K562 (cell line): Measurements from ENCODE around the gene INCA1. TPM values are rescaled to one million over a fixed set of nuclear protein-coding genes. Genes with fewer than 3 reads are reported as not detected.

Source experiments
- BRCA1 ChIP-seq, 2 experiments: fragments of 450-650 bp in 1 of 2; sonication (generic) in 1 of 2; formaldehyde crosslinking in 1 of 2; IDR thresholded peaks; 2 replicates each; pipeline versions ENCODE4 v1.5.0 to v1.6.1; 2017 to 2020; ENCODE audit warnings: mild to moderate bottlenecking in 1 of 2, missing genetic modification reagents in 1 of 2
- FOXP1 ChIP-seq: sonication (generic); formaldehyde crosslinking; IDR thresholded peaks from 2 replicates; pipeline ENCODE4 v1.8.0; 2022; ENCODE audit warnings: mild to moderate bottlenecking, missing genetic modification reagents
- IRF9 ChIP-seq: fragments of 450-650 bp; IDR thresholded peaks from 2 replicates; pipeline ENCODE4 v1.6.1; 2016; ENCODE audit warnings: missing biosample characterization, missing genetic modification characterization
- KDM2B ChIP-seq: fragments of 250-450 bp; sonication (Bioruptor Pico); IDR thresholded peaks from 2 replicates; pipeline ENCODE4 v1.8.0; 2021; ENCODE audit warnings: mild to moderate bottlenecking, moderate library complexity
- PHTF2 ChIP-seq: fragments of 250-450 bp; sonication (Bioruptor Pico); IDR thresholded peaks from 2 replicates; pipeline ENCODE4 v1.5.0; 2021; ENCODE audit warnings: mild to moderate bottlenecking
- POLR3A ChIP-seq: IDR thresholded peaks from 2 replicates; pipeline ENCODE4 v1.6.1; 2011; ENCODE audit warnings: borderline replicate concordance, mild to moderate bottlenecking, moderate library complexity; ENCODE audit not compliant: insufficient read length, insufficient read depth; ENCODE audit errors: extremely low read depth
- SAFB ChIP-seq: fragments of 200-400 bp; formaldehyde crosslinking; IDR thresholded peaks from 2 replicates; pipeline ENCODE4 v1.6.1; 2017; ENCODE audit warnings: low read depth, low read length, borderline replicate concordance
- SMAD4 ChIP-seq: fragments of 250-450 bp; sonication (Bioruptor Pico); conservative IDR thresholded peaks from 2 replicates; pipeline ENCODE4 v1.8.0; 2021; ENCODE audit warnings: inconsistent platforms, mild to moderate bottlenecking, moderate library complexity
- ZNF324 ChIP-seq: fragments of 250-450 bp; sonication (Bioruptor Pico); IDR thresholded peaks from 2 replicates; pipeline ENCODE4 v1.4.0; 2020; ENCODE audit warnings: mild to moderate bottlenecking
- ZNF444 ChIP-seq: fragments of 250-450 bp; sonication (Bioruptor Pico); IDR thresholded peaks from 2 replicates; pipeline ENCODE4 v1.4.0; 2020; ENCODE audit warnings: mild to moderate bottlenecking, moderate library complexity
- ZNF589 ChIP-seq: fragments of 200-800 bp; sonication (Bioruptor generic); IDR thresholded peaks from 2 replicates; pipeline ENCODE4 v1.6.1; 2016; ENCODE audit warnings: low read depth, missing genetic modification characterization, missing compliant biosample characterization
- ZNF764 ChIP-seq: fragments of 250-450 bp; sonication (Bioruptor Pico); IDR thresholded peaks from 2 replicates; pipeline ENCODE4 v1.4.0; 2020; ENCODE audit warnings: low read depth, mild to moderate bottlenecking, moderate library complexity
- polyA plus RNA-seq, 8 experiments: library from polyadenylated mRNA; depleted of rRNA in 4 of 8; stranded (reverse) in 5 of 8; unstranded in 3 of 8; fragments of >200 nt; fragmentation: Nextera tagmentation in 2 of 8; fragmentation: Illumina TruSeq in 1 of 8; extraction: Ambion mirVana in 2 of 8; extraction: Trizol in 1 of 8; gene quantifications; 2 replicates each; pipeline versions ENCODE4 v1.2.1 to v1.2.3, GENCODE V29; 2011 to 2014; ENCODE audit warnings: inconsistent platforms in 1 of 8, missing spikeins in 1 of 8
- total RNA-seq, 7 experiments: library from RNA; depleted of rRNA in 6 of 7; stranded (reverse); fragments of >200 nt in 6 of 7; fragmentation: Illumina TruSeq in 2 of 7; extraction: Trizol in 2 of 7; gene quantifications; 2 replicates each; pipeline versions ENCODE4 v1.2.1 to v1.2.3, GENCODE V29; 2011 to 2021; ENCODE audit warnings: low replicate concordance in 1 of 7
- TF ChIP-seq, protein P1 (sequence below): fragments of 250-450 bp; sonication (Bioruptor Pico); IDR thresholded peaks from 2 replicates; pipeline ENCODE4 v1.4.0; 2020; ENCODE audit warnings: mild to moderate bottlenecking
- TF ChIP-seq, protein P2 (sequence below): fragments of 150-350 bp; conservative IDR thresholded peaks from 2 replicates; pipeline ENCODE4 v1.6.1; 2014; ENCODE audit warnings: low read length
- TF ChIP-seq, protein P3 (sequence below): sonication (generic); formaldehyde crosslinking; IDR thresholded peaks from 2 replicates; pipeline ENCODE4 v1.8.0; 2022; ENCODE audit warnings: mild to moderate bottlenecking, missing genetic modification reagents
- TF ChIP-seq, protein P4 (sequence below): IDR thresholded peaks from 3 replicates; pipeline ENCODE4 v1.6.1; 2011; ENCODE audit warnings: borderline replicate concordance, mild to moderate bottlenecking; ENCODE audit not compliant: insufficient read length, insufficient read depth
- TF ChIP-seq, protein P5 (sequence below), 3 experiments: IDR thresholded peaks in 2 of 3; conservative IDR thresholded peaks in 1 of 3; 2 replicates each; pipeline ENCODE4 v1.5.1; 2011 to 2012; ENCODE audit warnings: low read length in 3 of 3, mild to moderate bottlenecking in 3 of 3, control low read depth in 2 of 3, improper control_type of control experiment in 1 of 3, inconsistent platforms in 1 of 3, low read depth in 1 of 3, mixed read lengths in 1 of 3, moderate library complexity in 1 of 3; ENCODE audit not compliant: insufficient read depth in 2 of 3

The INCA1 gene
- total and polyA plus RNA-seq, 9 of the 15 experiments (the other 6 are each of a cell fraction or from before 2014, with no cell fraction given): 0.08 to 0.50 (median 0.13) TPM; not detected in 4

- TF ChIP-seq POLR3A (no peak), FOXP1 (CRISPR knock-in tag) (peak; percentile 85), SMAD4 (CRISPR knock-in tag) (peak; percentile 85), PHTF2 (CRISPR knock-in tag) (no peak), ZNF444 (no peak), KDM2B (peak; percentile 74; the same call in 1 of the 2 replicates), SAFB (peak; percentile 66), ZNF324 (CRISPR knock-in tag) (no peak), ZNF589 (CRISPR knock-in tag) (no peak), ZNF764 (CRISPR knock-in tag) (no peak), IRF9 (tag) (no peak), BRCA1 (IDR thresholded peaks at IDR 0.05) (no peak), BRCA1 (CRISPR knock-in tag; IDR thresholded peaks at IDR 0.05) (no peak)
- TF ChIP-seq, protein P1, sequence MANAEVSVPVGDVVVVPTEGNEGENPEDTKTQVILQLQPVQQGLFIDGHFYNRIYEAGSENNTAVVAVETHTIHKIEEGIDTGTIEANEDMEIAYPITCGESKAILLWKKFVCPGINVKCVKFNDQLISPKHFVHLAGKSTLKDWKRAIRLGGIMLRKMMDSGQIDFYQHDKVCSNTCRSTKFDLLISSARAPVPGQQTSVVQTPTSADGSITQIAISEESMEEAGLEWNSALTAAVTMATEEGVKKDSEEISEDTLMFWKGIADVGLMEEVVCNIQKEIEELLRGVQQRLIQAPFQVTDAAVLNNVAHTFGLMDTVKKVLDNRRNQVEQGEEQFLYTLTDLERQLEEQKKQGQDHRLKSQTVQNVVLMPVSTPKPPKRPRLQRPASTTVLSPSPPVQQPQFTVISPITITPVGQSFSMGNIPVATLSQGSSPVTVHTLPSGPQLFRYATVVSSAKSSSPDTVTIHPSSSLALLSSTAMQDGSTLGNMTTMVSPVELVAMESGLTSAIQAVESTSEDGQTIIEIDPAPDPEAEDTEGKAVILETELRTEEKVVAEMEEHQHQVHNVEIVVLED: peak; percentile 95
- TF ChIP-seq, protein P2, sequence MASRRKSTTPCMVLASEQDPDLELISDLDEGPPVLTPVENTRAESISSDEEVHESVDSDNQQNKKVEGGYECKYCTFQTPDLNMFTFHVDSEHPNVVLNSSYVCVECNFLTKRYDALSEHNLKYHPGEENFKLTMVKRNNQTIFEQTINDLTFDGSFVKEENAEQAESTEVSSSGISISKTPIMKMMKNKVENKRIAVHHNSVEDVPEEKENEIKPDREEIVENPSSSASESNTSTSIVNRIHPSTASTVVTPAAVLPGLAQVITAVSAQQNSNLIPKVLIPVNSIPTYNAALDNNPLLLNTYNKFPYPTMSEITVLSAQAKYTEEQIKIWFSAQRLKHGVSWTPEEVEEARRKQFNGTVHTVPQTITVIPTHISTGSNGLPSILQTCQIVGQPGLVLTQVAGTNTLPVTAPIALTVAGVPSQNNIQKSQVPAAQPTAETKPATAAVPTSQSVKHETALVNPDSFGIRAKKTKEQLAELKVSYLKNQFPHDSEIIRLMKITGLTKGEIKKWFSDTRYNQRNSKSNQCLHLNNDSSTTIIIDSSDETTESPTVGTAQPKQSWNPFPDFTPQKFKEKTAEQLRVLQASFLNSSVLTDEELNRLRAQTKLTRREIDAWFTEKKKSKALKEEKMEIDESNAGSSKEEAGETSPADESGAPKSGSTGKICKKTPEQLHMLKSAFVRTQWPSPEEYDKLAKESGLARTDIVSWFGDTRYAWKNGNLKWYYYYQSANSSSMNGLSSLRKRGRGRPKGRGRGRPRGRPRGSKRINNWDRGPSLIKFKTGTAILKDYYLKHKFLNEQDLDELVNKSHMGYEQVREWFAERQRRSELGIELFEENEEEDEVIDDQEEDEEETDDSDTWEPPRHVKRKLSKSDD: no peak
- TF ChIP-seq, protein P3, sequence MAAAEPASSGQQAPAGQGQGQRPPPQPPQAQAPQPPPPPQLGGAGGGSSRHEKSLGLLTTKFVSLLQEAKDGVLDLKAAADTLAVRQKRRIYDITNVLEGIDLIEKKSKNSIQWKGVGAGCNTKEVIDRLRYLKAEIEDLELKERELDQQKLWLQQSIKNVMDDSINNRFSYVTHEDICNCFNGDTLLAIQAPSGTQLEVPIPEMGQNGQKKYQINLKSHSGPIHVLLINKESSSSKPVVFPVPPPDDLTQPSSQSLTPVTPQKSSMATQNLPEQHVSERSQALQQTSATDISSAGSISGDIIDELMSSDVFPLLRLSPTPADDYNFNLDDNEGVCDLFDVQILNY (CRISPR knock-in tag): no peak
- TF ChIP-seq, protein P4, sequence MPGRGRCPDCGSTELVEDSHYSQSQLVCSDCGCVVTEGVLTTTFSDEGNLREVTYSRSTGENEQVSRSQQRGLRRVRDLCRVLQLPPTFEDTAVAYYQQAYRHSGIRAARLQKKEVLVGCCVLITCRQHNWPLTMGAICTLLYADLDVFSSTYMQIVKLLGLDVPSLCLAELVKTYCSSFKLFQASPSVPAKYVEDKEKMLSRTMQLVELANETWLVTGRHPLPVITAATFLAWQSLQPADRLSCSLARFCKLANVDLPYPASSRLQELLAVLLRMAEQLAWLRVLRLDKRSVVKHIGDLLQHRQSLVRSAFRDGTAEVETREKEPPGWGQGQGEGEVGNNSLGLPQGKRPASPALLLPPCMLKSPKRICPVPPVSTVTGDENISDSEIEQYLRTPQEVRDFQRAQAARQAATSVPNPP: no peak
- TF ChIP-seq, protein P5, sequence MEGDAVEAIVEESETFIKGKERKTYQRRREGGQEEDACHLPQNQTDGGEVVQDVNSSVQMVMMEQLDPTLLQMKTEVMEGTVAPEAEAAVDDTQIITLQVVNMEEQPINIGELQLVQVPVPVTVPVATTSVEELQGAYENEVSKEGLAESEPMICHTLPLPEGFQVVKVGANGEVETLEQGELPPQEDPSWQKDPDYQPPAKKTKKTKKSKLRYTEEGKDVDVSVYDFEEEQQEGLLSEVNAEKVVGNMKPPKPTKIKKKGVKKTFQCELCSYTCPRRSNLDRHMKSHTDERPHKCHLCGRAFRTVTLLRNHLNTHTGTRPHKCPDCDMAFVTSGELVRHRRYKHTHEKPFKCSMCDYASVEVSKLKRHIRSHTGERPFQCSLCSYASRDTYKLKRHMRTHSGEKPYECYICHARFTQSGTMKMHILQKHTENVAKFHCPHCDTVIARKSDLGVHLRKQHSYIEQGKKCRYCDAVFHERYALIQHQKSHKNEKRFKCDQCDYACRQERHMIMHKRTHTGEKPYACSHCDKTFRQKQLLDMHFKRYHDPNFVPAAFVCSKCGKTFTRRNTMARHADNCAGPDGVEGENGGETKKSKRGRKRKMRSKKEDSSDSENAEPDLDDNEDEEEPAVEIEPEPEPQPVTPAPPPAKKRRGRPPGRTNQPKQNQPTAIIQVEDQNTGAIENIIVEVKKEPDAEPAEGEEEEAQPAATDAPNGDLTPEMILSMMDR (IDR thresholded peaks at IDR 0.05 in 2 of 3, conservative IDR thresholded peaks at IDR 0.05 in 1 of 3; ENCODE audit: insufficient read depth in 2 of 3, low read depth in 1 of 3, low read length in 3 of 3): peak; percentile 61 to 74 (median 65)
These were observed 10.2 kb downstream of the INCA1 start, which contains the start of gene CAMTA2 (continued) for GRCh38 chr17:4986951-4987766.
